Ovary (tissue), 3 donors: ENCODE results near the gene GPR68.

ENCODE experiments used
- EP300 ChIP-seq: sonication (generic); formaldehyde crosslinking; IDR thresholded peaks from one replicate; pipeline ENCODE4 v1.6.1; 2017; ENCODE audit warnings: antibody characterized with exemption
- POLR2A ChIP-seq: fragments of 450-650 bp; IDR thresholded peaks from one replicate; pipeline ENCODE4 v1.6.1; 2017; ENCODE audit warnings: antibody characterized with exemption, mild to moderate bottlenecking, moderate library complexity
- TF ChIP-seq, protein P1 (sequence below), 3 donors: fragments of 450-650 bp in 2 of 3; fragments of 200-600 bp in 1 of 3; IDR thresholded peaks; one replicate each; pipeline versions ENCODE4 v1.5.1 to v1.8.0; 2016 to 2022; ENCODE audit warnings: antibody characterized with exemption in 3 of 3, mild to moderate bottlenecking in 1 of 3
- donor health status: DM: no; HTN: no; CAD: no.

DNA sequence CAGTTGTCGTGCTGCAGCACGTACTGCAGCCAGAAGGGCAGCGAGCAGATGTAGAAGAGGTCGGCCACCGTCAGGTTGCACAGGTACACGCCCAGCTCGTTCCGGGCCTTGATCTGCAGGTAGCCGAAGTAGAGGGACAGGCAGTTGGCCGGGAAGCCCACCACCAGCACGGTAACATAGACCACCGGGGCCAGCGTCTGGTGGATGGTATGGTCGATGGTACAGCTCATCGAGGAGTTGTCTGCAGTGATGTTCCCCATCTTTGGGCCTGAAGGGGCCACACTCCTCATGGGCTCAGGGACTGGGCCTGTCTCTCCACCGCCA lies 9.8 kb downstream of the GPR68 start:
- TF ChIP-seq, protein P1, sequence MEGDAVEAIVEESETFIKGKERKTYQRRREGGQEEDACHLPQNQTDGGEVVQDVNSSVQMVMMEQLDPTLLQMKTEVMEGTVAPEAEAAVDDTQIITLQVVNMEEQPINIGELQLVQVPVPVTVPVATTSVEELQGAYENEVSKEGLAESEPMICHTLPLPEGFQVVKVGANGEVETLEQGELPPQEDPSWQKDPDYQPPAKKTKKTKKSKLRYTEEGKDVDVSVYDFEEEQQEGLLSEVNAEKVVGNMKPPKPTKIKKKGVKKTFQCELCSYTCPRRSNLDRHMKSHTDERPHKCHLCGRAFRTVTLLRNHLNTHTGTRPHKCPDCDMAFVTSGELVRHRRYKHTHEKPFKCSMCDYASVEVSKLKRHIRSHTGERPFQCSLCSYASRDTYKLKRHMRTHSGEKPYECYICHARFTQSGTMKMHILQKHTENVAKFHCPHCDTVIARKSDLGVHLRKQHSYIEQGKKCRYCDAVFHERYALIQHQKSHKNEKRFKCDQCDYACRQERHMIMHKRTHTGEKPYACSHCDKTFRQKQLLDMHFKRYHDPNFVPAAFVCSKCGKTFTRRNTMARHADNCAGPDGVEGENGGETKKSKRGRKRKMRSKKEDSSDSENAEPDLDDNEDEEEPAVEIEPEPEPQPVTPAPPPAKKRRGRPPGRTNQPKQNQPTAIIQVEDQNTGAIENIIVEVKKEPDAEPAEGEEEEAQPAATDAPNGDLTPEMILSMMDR (IDR thresholded peaks at IDR 0.05): no peak
- TF ChIP-seq EP300 (no peak), POLR2A (no peak)
